ENCODE data around the gene STX2. TPM values are rescaled to one million over a fixed set of nuclear protein-coding genes. Genes with fewer than 3 reads are reported as not detected.

The STX2 gene
- polyA plus RNA-seq, 2 of the 4 experiments (the other 2 are of a cell fraction): 26.8 to 51.3 TPM

GRCh38 chr12:130831876-130832405 is 7.1 kb downstream of the STX2 start:
- no peak for DNase-seq (ENCODE audit: low read depth in 1 of 2, low spot score in 1 of 2)
- no peak overlapping the region for H3K4me3 ChIP-seq
- TF ChIP-seq MAFK (IDR thresholded peaks at IDR 0.05; ENCODE audit: partially characterized antibody) (peak; percentile 19), SREBF2 (IDR thresholded peaks at IDR 0.05) (no peak)
- no peak overlapping the region for H3K27ac ChIP-seq
- CTCF ChIA-PET: interaction anchor here (2.8 to 7.2 kb wide), 2 partner anchors 6 to 14 kb away, joined by 8 to 40 read pairs; no protein-coding TSS in a partner anchor
- peaks cover 45% of the 10 kb centered on the region for H3K4me1 ChIP-seq
- FAIRE-seq: no peak
- POLR2A ChIA-PET: no interaction called here
- no peak overlapping the region; the same call in 2 of the 3 replicates for H3K4me2 ChIP-seq
- H3K9me3 ChIP-seq: no peaks in the 10 kb centered on the region
- ATAC-seq: no peak
- 86% methylated on average over 5 of the region's 5 CpGs for WGBS (ENCODE audit: missing lambda C conversion rate)

DNA sequence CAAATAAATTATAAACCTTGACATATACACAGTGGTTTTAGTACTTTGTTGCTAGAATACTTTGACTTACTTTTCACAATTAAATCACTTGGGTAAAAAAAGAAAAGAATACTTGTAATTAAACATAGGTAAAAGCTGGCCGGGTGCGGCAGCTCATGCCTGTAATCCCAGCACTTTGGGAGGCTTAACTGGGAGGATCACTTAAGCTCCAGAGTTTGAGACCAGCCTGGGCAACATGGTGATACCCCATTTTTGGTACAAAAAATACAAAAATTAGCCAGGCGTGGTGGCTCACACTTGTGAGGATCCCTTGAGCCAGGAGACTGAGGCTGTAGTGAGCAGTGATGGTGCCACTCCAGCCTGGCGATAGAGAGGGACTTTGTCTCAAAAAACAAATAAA is 7.8 kb downstream of the STX2 start:
- H3K4me2 ChIP-seq: peak overlapping the region; percentile 57
- 89% methylated on average over 4 of the region's 4 CpGs for WGBS (ENCODE audit: missing lambda C conversion rate)
- DNase-seq (ENCODE audit: low read depth in 1 of 2, low spot score in 1 of 2) (no peak), ATAC-seq (no peak), FAIRE-seq (no peak)
- H3K4me1 ChIP-seq: peaks cover 39% of the 10 kb centered on the region
- POLR2A ChIA-PET: no interaction called here
- H3K9me3 ChIP-seq: no peaks in the 10 kb centered on the region
- TF ChIP-seq PHF8 (IDR thresholded peaks at IDR 0.05; ENCODE audit: borderline replicate concordance, low read depth) (no peak), FOSB (CRISPR knock-in tag; IDR thresholded peaks at IDR 0.05) (no peak), CBX8 (IDR thresholded peaks at IDR 0.05) (no peak), NR3C1 (IDR thresholded peaks at IDR 0.05) (no peak), HOXB5 (CRISPR knock-in tag; IDR thresholded peaks at IDR 0.05) (no peak), HDAC2 (IDR thresholded peaks at IDR 0.05) (no peak), SREBF2 (IDR thresholded peaks at IDR 0.05) (no peak), REST (IDR thresholded peaks at IDR 0.05) (no peak), HMGXB4 (CRISPR knock-in tag; IDR thresholded peaks at IDR 0.05; ENCODE audit: borderline replicate concordance) (no peak), CHD4 (IDR thresholded peaks at IDR 0.05; ENCODE audit: borderline replicate concordance) (no peak), FOXS1 (CRISPR knock-in tag; IDR thresholded peaks at IDR 0.05) (no peak)
- no peak overlapping the region for H3K27ac ChIP-seq
- CTCF ChIA-PET: interaction anchor here (1.2 to 2.8 kb wide), 2 partner anchors 10 to 14 kb away, joined by 4 to 8 read pairs; no protein-coding TSS in a partner anchor
- H3K4me3 ChIP-seq: no peak overlapping the region

- H3K27ac ChIP-seq: no peak overlapping the region
- H3K4me2 ChIP-seq: no peak overlapping the region; the same call in 2 of the 3 replicates
- TF ChIP-seq HOXA7 (CRISPR knock-in tag; IDR thresholded peaks at IDR 0.05): no peak
- TF ChIP-seq RARB (CRISPR knock-in tag; IDR thresholded peaks at IDR 0.05): no peak
- ATAC-seq (no peak), FAIRE-seq (no peak), DNase-seq (ENCODE audit: low read depth in 1 of 2, low spot score in 1 of 2) (no peak)
- no peak overlapping the region for H3K4me3 ChIP-seq
- WGBS (ENCODE audit: missing lambda C conversion rate): 87% methylated on average over 14 of the region's 14 CpGs
- CTCF ChIA-PET: interaction anchor here (0.9 to 2.8 kb wide), 2 partner anchors 11 to 13 kb away, joined by 4 to 8 read pairs; no protein-coding TSS in a partner anchor
- peaks cover 39% of the 10 kb centered on the region for H3K4me1 ChIP-seq
- H3K9me3 ChIP-seq: no peaks in the 10 kb centered on the region
- POLR2A ChIA-PET: no interaction called here
These were observed 8.9 kb downstream of the STX2 start for GRCh38 chr12:130830246-130830551.

All from A549 (cell line).